Neural progenitor cell (in vitro differentiated cells): ENCODE data around the gene RAD51B. TPM values are rescaled to one million over a fixed set of nuclear protein-coding genes. Genes with fewer than 3 reads are reported as not detected.

Experiments
- DNase-seq: peaks from one replicate; pipeline ENCODE4 v3.0.0-alpha.2; 2016; ENCODE audit warnings: low spot score
- H2AFZ ChIP-seq: fragments of 200-600 bp; sonication (generic); replicated peaks from 2 replicates; pipeline ENCODE4 v1.6.1; 2016; ENCODE audit warnings: antibody characterized with exemption
- H3F3A ChIP-seq: fragments of 200-600 bp; sonication (generic); 2 replicates; pipeline ENCODE4 v1.6.1; 2016; ENCODE audit warnings: antibody characterized with exemption, low read depth
- H3K27ac ChIP-seq: fragments of 200-600 bp; sonication (generic); 2 replicates; pipeline ENCODE4 v1.5.1; 2016; ENCODE audit warnings: mild to moderate bottlenecking
- H3K27me3 ChIP-seq: fragments of 200-600 bp; sonication (generic); 2 replicates; pipeline ENCODE4 v1.6.1; 2016; ENCODE audit warnings: mild to moderate bottlenecking, moderate library complexity
- H3K36me3 ChIP-seq: fragments of 200-600 bp; sonication (generic); 2 replicates; pipeline ENCODE4 v1.5.1; 2016
- H3K4me1 ChIP-seq: fragments of 200-600 bp; sonication (generic); 2 replicates; pipeline ENCODE4 v1.6.1; 2016; ENCODE audit warnings: mixed run types
- H3K4me2 ChIP-seq: fragments of 200-600 bp; sonication (generic); 2 replicates; pipeline ENCODE4 v1.6.1; 2016
- H3K4me3 ChIP-seq: fragments of 200-600 bp; sonication (generic); 2 replicates; pipeline ENCODE4 v1.5.1; 2016
- H3K79me2 ChIP-seq: fragments of 200-600 bp; sonication (generic); 2 replicates; pipeline ENCODE4 v1.6.1; 2016; ENCODE audit warnings: low read depth
- H3K9ac ChIP-seq: fragments of 200-600 bp; sonication (generic); 2 replicates; pipeline ENCODE4 v1.6.1; 2016
- H3K9me3 ChIP-seq: fragments of 200-600 bp; sonication (generic); 2 replicates; pipeline ENCODE4 v1.5.1; 2016; ENCODE audit warnings: low read depth
- H4K20me1 ChIP-seq: fragments of 200-600 bp; sonication (generic); 2 replicates; pipeline ENCODE4 v1.6.1; 2016; ENCODE audit warnings: low read depth
- H3K27ac Mint-ChIP-seq: 3 replicates; pipeline ENCODE4 v1.8.0; 2021; ENCODE audit warnings: mixed read lengths
- H3K27me3 Mint-ChIP-seq: 2 replicates; pipeline ENCODE4 v1.8.0; 2022; ENCODE audit warnings: low read depth, mild to moderate bottlenecking, inconsistent platforms, moderate library complexity, mixed read lengths; ENCODE audit not compliant: insufficient read depth
- H3K36me3 Mint-ChIP-seq: 3 replicates; pipeline ENCODE4 v1.8.0; 2021; ENCODE audit warnings: mixed read lengths
- H3K4me1 Mint-ChIP-seq: 3 replicates; pipeline ENCODE4 v1.8.0; 2021; ENCODE audit warnings: mixed read lengths
- H3K4me3 Mint-ChIP-seq: 3 replicates; pipeline ENCODE4 v1.8.0; 2021; ENCODE audit warnings: mild to moderate bottlenecking, moderate library complexity, mixed read lengths
- H3K9me3 Mint-ChIP-seq: 3 replicates; pipeline ENCODE4 v1.8.0; 2020; ENCODE audit warnings: mixed read lengths
- CTCF ChIP-seq: fragments of 200-600 bp; sonication (generic); IDR thresholded peaks from 2 replicates; pipeline ENCODE4 v1.5.1; 2017; ENCODE audit warnings: antibody characterized with exemption, mild to moderate bottlenecking
- EZH2 ChIP-seq: fragments of 200-600 bp; sonication (generic); IDR thresholded peaks from 2 replicates; pipeline ENCODE4 v1.6.1; 2017; ENCODE audit warnings: antibody characterized with exemption, mild to moderate bottlenecking, moderate library complexity
- EZH2phosphoT487 ChIP-seq: fragments of 200-600 bp; sonication (generic); IDR thresholded peaks from 2 replicates; pipeline ENCODE4 v1.6.1; 2017; ENCODE audit warnings: antibody characterized with exemption
- total RNA-seq: library from RNA; depleted of rRNA; stranded (reverse); fragments of >200 nt; gene quantifications from 2 replicates; pipeline ENCODE4 v1.2.3, GENCODE V29; 2015; ENCODE audit warnings: low replicate concordance

Gene RAD51B
- total RNA-seq, 1 donor from 2014 or later, result 50.5 TPM

DNA sequence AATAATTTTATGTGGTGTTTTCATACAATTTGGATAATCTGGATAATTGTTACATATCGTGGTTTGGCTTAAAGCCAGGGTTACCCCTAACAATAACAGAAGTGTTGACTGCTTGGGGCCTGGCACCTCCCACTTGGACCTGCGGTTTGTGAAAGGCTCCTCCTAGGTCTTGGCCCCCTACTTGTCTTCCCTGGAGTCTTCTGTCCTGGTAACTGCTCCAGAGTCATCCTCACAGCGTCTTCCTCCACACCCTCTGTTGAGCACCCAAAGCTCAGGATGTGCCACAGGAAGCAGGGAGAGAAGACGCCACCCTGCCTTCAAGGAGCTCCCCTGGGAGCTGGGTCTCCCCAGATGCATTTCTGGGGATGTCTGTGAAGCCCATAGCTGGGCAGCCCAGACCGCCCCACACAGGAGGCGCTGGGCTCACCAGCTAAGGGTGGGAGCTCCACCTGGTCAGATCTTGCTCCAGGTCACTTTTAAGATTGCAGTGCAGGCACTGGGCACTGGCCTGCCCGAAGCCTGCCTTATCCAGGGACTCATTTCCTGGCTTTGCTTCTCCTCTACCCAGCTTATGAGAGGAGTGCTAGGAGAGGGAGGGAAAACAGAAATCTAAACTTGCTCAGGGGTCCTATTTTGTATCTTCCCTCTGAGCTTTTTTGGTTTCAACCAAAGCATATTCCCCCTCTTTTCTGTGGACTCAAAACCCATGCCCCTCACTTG lies 875.1 kb downstream of the RAD51B start:
- no peak overlapping the region for H3K4me3 ChIP-seq
- H3K9me3 ChIP-seq, result no peaks in the 10 kb centered on the region
- H3K9ac ChIP-seq, result no peak overlapping the region
- DNase-seq, result no peak
- Mint-ChIP-seq H3K9me3 (peaks cover 13% of the 10 kb centered on the region), H3K27me3 (peaks cover 15% of the 10 kb centered on the region), H3K36me3 (peaks cover 4% of the 10 kb centered on the region), H3K27ac (peak overlapping the region; percentile 48), H3K4me1 (peaks cover 53% of the 10 kb centered on the region), H3K4me3 (no peak overlapping the region)
- no peak overlapping the region for H3K4me2 ChIP-seq
- no peak for TF ChIP-seq CTCF
- TF ChIP-seq EZH2phosphoT487, result no peak
- no peak for TF ChIP-seq EZH2
- no peaks in the 10 kb centered on the region for H3K79me2 ChIP-seq
- H2AFZ ChIP-seq, result no peak overlapping the region
- no peak overlapping the region for H3K27ac ChIP-seq
- no peaks in the 10 kb centered on the region for H4K20me1 ChIP-seq
- no peaks in the 10 kb centered on the region for H3K36me3 ChIP-seq
- peaks cover 24% of the 10 kb centered on the region for H3F3A ChIP-seq
- H3K27me3 ChIP-seq, result no peaks in the 10 kb centered on the region
- H3K4me1 ChIP-seq, result peaks cover 27% of the 10 kb centered on the region

- no peaks in the 10 kb centered on the region for H4K20me1 ChIP-seq
- no peak for DNase-seq
- H3K4me3 Mint-ChIP-seq, result peak overlapping the region; percentile 42
- H3K4me1 ChIP-seq, result peaks cover 21% of the 10 kb centered on the region
- H3K27ac Mint-ChIP-seq, result peak overlapping the region; percentile 48
- no peaks in the 10 kb centered on the region for H3K36me3 ChIP-seq
- peaks cover 46% of the 10 kb centered on the region for H3K4me1 Mint-ChIP-seq
- no peak overlapping the region for H3K27ac ChIP-seq
- no peaks in the 10 kb centered on the region for H3K79me2 ChIP-seq
- H3K27me3 ChIP-seq, result no peaks in the 10 kb centered on the region
- no peak overlapping the region for H3K4me3 ChIP-seq
- TF ChIP-seq CTCF (no peak), EZH2phosphoT487 (no peak), EZH2 (no peak)
- H2AFZ ChIP-seq, result no peak overlapping the region
- no peaks in the 10 kb centered on the region for H3K9me3 ChIP-seq
- peaks cover 15% of the 10 kb centered on the region for H3K27me3 Mint-ChIP-seq
- H3K36me3 Mint-ChIP-seq, result peaks cover 4% of the 10 kb centered on the region
- no peak overlapping the region for H3K9ac ChIP-seq
- peaks cover 19% of the 10 kb centered on the region for H3K9me3 Mint-ChIP-seq
- H3K4me2 ChIP-seq, result no peak overlapping the region
- peaks cover 22% of the 10 kb centered on the region for H3F3A ChIP-seq
Measured at GRCh38 chr14:68695326-68695768, 875.8 kb downstream of the RAD51B start.

DNA sequence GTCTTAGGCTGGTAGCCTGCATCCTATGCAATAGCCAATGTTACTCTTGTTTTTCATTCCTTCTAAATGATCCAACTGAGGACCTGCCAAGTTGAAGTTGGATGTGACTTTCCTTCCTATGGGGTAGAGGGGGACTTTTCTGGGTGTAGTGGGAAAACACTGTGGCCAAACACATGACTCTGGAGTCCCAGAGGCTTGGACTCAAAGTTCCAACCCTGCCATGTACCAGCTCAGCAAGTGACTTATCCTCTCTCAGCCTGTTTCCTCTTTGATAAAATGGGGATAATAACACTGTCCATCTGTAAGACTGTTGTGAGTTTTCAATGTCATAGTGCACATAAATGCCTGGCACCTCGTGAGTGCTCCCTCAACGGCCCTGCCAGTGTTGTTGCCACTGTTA lies 876.3 kb downstream of the RAD51B start:
- Histone ChIP-seq H3K4me2 (no peak overlapping the region), H3K9ac (no peak overlapping the region), H3K4me3 (no peak overlapping the region), H3K4me1 (peaks cover 16% of the 10 kb centered on the region), H3K27me3 (no peaks in the 10 kb centered on the region), H3K9me3 (no peaks in the 10 kb centered on the region), H4K20me1 (no peaks in the 10 kb centered on the region), H3K36me3 (no peaks in the 10 kb centered on the region), H3K79me2 (no peaks in the 10 kb centered on the region), H3F3A (peaks cover 17% of the 10 kb centered on the region), H2AFZ (no peak overlapping the region), H3K27ac (no peak overlapping the region)
- H3K36me3 Mint-ChIP-seq, result peaks cover 5% of the 10 kb centered on the region
- H3K4me3 Mint-ChIP-seq, result no peak overlapping the region
- peaks cover 12% of the 10 kb centered on the region for H3K27me3 Mint-ChIP-seq
- H3K27ac Mint-ChIP-seq, result no peak overlapping the region
- TF ChIP-seq EZH2, result no peak
- no peak for TF ChIP-seq EZH2phosphoT487
- no peak for TF ChIP-seq CTCF
- H3K4me1 Mint-ChIP-seq, result peaks cover 41% of the 10 kb centered on the region
- H3K9me3 Mint-ChIP-seq, result peaks cover 22% of the 10 kb centered on the region
- no peak for DNase-seq
